Measurements from ENCODE around the gene CCIN. TPM values are rescaled to one million over a fixed set of nuclear protein-coding genes. Genes with fewer than 3 reads are reported as not detected.

The CCIN gene
- total and polyA plus RNA-seq, 2 of the 4 experiments (the other 2 are of a cell fraction): 0.80 to 1.1 TPM

DNA sequence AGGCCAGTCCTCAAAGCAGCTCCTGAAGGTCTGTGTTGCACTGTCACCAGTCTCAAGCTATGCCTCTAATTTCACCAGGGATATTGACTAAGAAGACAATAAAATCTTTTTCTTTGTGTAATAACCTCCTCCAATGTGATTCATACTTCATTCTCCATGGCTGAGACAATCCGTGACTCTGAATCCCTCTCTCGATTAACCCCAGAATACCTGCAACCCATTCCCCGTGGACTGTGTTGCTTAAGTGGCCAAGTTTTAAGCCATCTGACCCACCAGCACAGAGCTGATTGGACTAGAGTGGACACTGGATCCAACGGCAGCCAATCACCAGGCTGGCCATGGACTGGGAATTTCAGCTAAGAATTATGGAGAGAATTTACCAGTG lies 5.4 kb upstream of the CCIN start:
- 22% methylated on average over 4 of the region's 4 CpGs; no CpG with 5 or more reads in 1 of the 2 experiments for WGBS, 2 experiments (ENCODE audit: extremely low coverage in 2 of 2, insufficient read length in 1 of 2)
- DNase-seq (peak; percentile 52), ATAC-seq (ENCODE audit: low read depth) (no peak; the same call in 1 of the 2 replicates)
- ChIA-PET CTCF (interaction anchor here (1.0 to 1.1 kb wide), 3 partner anchors 27 to 155 kb away, joined by 3 to 5 read pairs (median 3); partner anchors contain the start of gene CLTA), POLR2A (ENCODE audit: unreplicated experiment) (interaction anchor here (0.6 to 1.0 kb wide), 2 partner anchors 15 to 29 kb away, joined by 3 read pairs; no protein-coding TSS in a partner anchor)
- H3K18ac ChIP-seq (ENCODE audit: low read depth, low read length): peak overlapping the region; percentile 55
- peak overlapping the region; percentile 86; the same call in 1 of the 2 replicates for H3K23ac ChIP-seq (ENCODE audit: low read depth, low read length)
- no peak overlapping the region for H3K4me2 ChIP-seq (ENCODE audit: low read depth, low read length)
- peak overlapping the region; percentile 89 for H2BK120ac ChIP-seq (ENCODE audit: low read depth, low read length)
- H3K27me3 ChIP-seq (ENCODE audit: control insufficient read depth, insufficient read depth, low read length): no peaks in the 10 kb centered on the region
- H3K9me1 ChIP-seq (ENCODE audit: insufficient read depth, low read length): peaks cover 37% of the 10 kb centered on the region
- H2BK20ac ChIP-seq (ENCODE audit: low read depth, low read length): peak overlapping the region; percentile 91
- TF ChIP-seq, protein P1, sequence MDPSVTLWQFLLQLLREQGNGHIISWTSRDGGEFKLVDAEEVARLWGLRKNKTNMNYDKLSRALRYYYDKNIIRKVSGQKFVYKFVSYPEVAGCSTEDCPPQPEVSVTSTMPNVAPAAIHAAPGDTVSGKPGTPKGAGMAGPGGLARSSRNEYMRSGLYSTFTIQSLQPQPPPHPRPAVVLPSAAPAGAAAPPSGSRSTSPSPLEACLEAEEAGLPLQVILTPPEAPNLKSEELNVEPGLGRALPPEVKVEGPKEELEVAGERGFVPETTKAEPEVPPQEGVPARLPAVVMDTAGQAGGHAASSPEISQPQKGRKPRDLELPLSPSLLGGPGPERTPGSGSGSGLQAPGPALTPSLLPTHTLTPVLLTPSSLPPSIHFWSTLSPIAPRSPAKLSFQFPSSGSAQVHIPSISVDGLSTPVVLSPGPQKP (IDR thresholded peaks at IDR 0.05; ENCODE audit: borderline replicate concordance, low read depth, low read length): no peak
- TF ChIP-seq MAFK (IDR thresholded peaks at IDR 0.05; ENCODE audit: low read depth, low read length) (no peak), POLR2A (IDR thresholded peaks at IDR 0.05; ENCODE audit: low read depth, low read length) (no peak), BHLHE40 (IDR thresholded peaks at IDR 0.05; ENCODE audit: low read depth, low read length) (no peak), SMC3 (IDR thresholded peaks at IDR 0.05; ENCODE audit: low read depth, low read length) (no peak), NFE2L2 (IDR thresholded peaks at IDR 0.05; ENCODE audit: low read depth, low read length) (no peak), RCOR1 (IDR thresholded peaks at IDR 0.05; ENCODE audit: insufficient replicate concordance, low read length) (no peak), FOS (IDR thresholded peaks at IDR 0.05; ENCODE audit: low read depth, low read length) (no peak), MXI1 (IDR thresholded peaks at IDR 0.05; ENCODE audit: borderline replicate concordance, low read depth, low read length) (no peak)
- TF ChIP-seq, protein P2, sequence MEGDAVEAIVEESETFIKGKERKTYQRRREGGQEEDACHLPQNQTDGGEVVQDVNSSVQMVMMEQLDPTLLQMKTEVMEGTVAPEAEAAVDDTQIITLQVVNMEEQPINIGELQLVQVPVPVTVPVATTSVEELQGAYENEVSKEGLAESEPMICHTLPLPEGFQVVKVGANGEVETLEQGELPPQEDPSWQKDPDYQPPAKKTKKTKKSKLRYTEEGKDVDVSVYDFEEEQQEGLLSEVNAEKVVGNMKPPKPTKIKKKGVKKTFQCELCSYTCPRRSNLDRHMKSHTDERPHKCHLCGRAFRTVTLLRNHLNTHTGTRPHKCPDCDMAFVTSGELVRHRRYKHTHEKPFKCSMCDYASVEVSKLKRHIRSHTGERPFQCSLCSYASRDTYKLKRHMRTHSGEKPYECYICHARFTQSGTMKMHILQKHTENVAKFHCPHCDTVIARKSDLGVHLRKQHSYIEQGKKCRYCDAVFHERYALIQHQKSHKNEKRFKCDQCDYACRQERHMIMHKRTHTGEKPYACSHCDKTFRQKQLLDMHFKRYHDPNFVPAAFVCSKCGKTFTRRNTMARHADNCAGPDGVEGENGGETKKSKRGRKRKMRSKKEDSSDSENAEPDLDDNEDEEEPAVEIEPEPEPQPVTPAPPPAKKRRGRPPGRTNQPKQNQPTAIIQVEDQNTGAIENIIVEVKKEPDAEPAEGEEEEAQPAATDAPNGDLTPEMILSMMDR (conservative IDR thresholded peaks at IDR 0.05; ENCODE audit: low read depth, low read length): no peak
- peak overlapping the region; percentile 95 for H2BK15ac ChIP-seq (ENCODE audit: low read depth, low read length)
- peak overlapping the region; percentile 91 for H3K4ac ChIP-seq (ENCODE audit: low read depth, low read length)
- H2AK9ac ChIP-seq (replicated peaks; ENCODE audit: low read depth, low read length, poor library complexity): peak overlapping the region; percentile 80
- H2BK5ac ChIP-seq (ENCODE audit: low read depth, low read length, poor library complexity, severe bottlenecking): peak overlapping the region; percentile 78
- peak overlapping the region; percentile 88 for H4K91ac ChIP-seq (ENCODE audit: insufficient read depth, low read depth, low read length)
- H3K9ac ChIP-seq (ENCODE audit: low read depth, low read length): peak overlapping the region; percentile 15; the same call in 1 of the 2 replicates
- H2AK5ac ChIP-seq (ENCODE audit: low read depth, low read length): peak overlapping the region; percentile 87
- dilution Hi-C loops (cut with HindIII; ENCODE audit: low sequenced_read_pairs, unreplicated experiment) (no loop called here), intact Hi-C loops (cut with micrococcal nuclease) (loop anchor here (2.0 kb wide), 1 partner anchor 27 kb away; the partner anchor contains the start of gene GLIPR2), in situ Hi-C loops (cut with MboI; ENCODE audit: low sequenced_read_pairs) (no loop called here)
- BruUV-seq (replicated peaks): no TSS peak
- peak overlapping the region; percentile 63 for H3K27ac ChIP-seq (ENCODE audit: insufficient read depth, low read length)
- no peak overlapping the region for H3K4me3 ChIP-seq (ENCODE audit: insufficient read depth, low read depth, low read length)
- peak overlapping the region; percentile 78 to 96 for H4K8ac ChIP-seq (ENCODE audit: low read depth in 2 of 2, low read length in 2 of 2)
- no peak overlapping the region for H3K56ac ChIP-seq (ENCODE audit: extremely low read depth, insufficient read depth, low read length)
- no peaks in the 10 kb centered on the region for H4K20me1 ChIP-seq (ENCODE audit: insufficient read depth, low read length)
- peak overlapping the region; percentile 61 for H4K5ac ChIP-seq (ENCODE audit: low read depth, low read length)
- peak overlapping the region; percentile 87 for H3K14ac ChIP-seq (replicated peaks; ENCODE audit: low read depth, low read length)
- H3K79me1 ChIP-seq (ENCODE audit: low read depth in 1 of 2, low read length in 2 of 2): peaks cover 0 to 15% of the 10 kb centered on the region in 2 experiments; a peak in 2 of 4 replicates
- H3K9me3 ChIP-seq (ENCODE audit: control insufficient read depth, insufficient read depth, low read length): no peaks in the 10 kb centered on the region
- H3K4me1 ChIP-seq (ENCODE audit: control insufficient read depth, insufficient read depth, low read length): peaks cover 31% of the 10 kb centered on the region
- H2AFZ ChIP-seq (replicated peaks; ENCODE audit: low read length, poor library complexity): peak overlapping the region; percentile 83
- H3K36me3 ChIP-seq (ENCODE audit: control insufficient read depth, insufficient read depth, low read length): peaks cover 8% of the 10 kb centered on the region
